HG03520 (cell line): ENCODE measurements around the gene TAF10.

ENCODE experiments used
- ATAC-seq: cut with Tn5 transposase; IDR thresholded peaks from one replicate; pipeline ENCODE4 v1.9.1; 2021; ENCODE audit warnings: mild to moderate bottlenecking, moderate library complexity; ENCODE audit not compliant: unreplicated experiment

TAF10 gene

GRCh38 chr11:6561288-6561687, 50.7 kb downstream of the TAF10 start:
- ATAC-seq: no peak
